ENCODE measurements around the gene COPS3.

COPS3 gene

GRCh38 chr17:17216776-17217175 is 64.3 kb downstream of the COPS3 start:
- no peak for TF ChIP-seq CTCF (IDR thresholded peaks at IDR 0.05)
- no peak overlapping the region for H3K27ac ChIP-seq
- no peaks in the 10 kb centered on the region for H3K9me3 ChIP-seq (ENCODE audit: control insufficient read depth, low read length)
- no peaks in the 10 kb centered on the region for H3K36me3 ChIP-seq (ENCODE audit: control insufficient read depth, insufficient read depth, low read length)
- H3K27me3 ChIP-seq (ENCODE audit: control insufficient read depth, insufficient read depth, low read length) = no peaks in the 10 kb centered on the region
- H3K9ac ChIP-seq = no peak overlapping the region
- no peaks in the 10 kb centered on the region for H3K4me1 ChIP-seq
- no peak overlapping the region for H3K4me3 ChIP-seq (ENCODE audit: low read depth, low read length)
- no peaks in the 10 kb centered on the region for H3K79me2 ChIP-seq
- no peak overlapping the region for H2AFZ ChIP-seq
- H3K4me2 ChIP-seq (ENCODE audit: low read length) = no peak overlapping the region

DNA sequence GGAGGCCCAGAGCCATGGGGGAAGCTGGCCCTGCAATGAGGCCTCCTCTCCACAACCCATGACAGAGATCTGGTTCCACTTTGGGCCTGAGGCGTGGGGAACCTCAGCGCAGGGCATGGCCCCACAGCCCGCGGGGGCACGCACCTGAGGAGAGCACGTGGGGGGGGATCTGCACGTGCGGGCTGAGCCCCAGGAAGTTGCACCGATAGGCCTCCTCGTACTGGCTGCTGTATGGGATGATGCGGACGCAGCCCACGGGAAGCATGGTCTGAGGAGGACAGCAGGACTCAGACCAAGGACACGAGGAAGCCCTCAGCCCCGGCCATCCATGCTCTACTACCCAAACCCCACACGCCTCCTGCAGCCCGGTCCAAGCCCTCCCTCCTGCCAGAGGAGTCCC is 64.8 kb downstream of the COPS3 start:
- Histone ChIP-seq H3K79me2 (no peaks in the 10 kb centered on the region), H2AFZ (no peak overlapping the region), H3K27ac (no peak overlapping the region), H3K4me3 (ENCODE audit: low read depth, low read length) (no peak overlapping the region), H3K9ac (no peak overlapping the region), H3K36me3 (ENCODE audit: control insufficient read depth, insufficient read depth, low read length) (no peaks in the 10 kb centered on the region), H3K9me3 (ENCODE audit: control insufficient read depth, low read length) (no peaks in the 10 kb centered on the region), H3K4me1 (no peaks in the 10 kb centered on the region), H3K4me2 (ENCODE audit: low read length) (no peak overlapping the region), H3K27me3 (ENCODE audit: control insufficient read depth, insufficient read depth, low read length) (no peaks in the 10 kb centered on the region)
- TF ChIP-seq CTCF (IDR thresholded peaks at IDR 0.05) = no peak

- Histone ChIP-seq H3K9ac (no peak overlapping the region), H3K27me3 (ENCODE audit: control insufficient read depth, insufficient read depth, low read length) (no peaks in the 10 kb centered on the region), H2AFZ (no peak overlapping the region), H3K79me2 (no peaks in the 10 kb centered on the region), H3K4me2 (ENCODE audit: low read length) (no peak overlapping the region), H3K4me1 (no peaks in the 10 kb centered on the region), H3K9me3 (ENCODE audit: control insufficient read depth, low read length) (no peaks in the 10 kb centered on the region), H3K27ac (no peak overlapping the region), H3K36me3 (ENCODE audit: control insufficient read depth, insufficient read depth, low read length) (no peaks in the 10 kb centered on the region), H3K4me3 (ENCODE audit: low read depth, low read length) (no peak overlapping the region)
- TF ChIP-seq CTCF (IDR thresholded peaks at IDR 0.05) = no peak
Observed at GRCh38 chr17:17215575-17215974, 65.5 kb downstream of the COPS3 start.

- Histone ChIP-seq H3K9me3 (ENCODE audit: control insufficient read depth, low read length) (no peaks in the 10 kb centered on the region), H3K79me2 (no peaks in the 10 kb centered on the region), H3K27ac (no peak overlapping the region), H3K36me3 (ENCODE audit: control insufficient read depth, insufficient read depth, low read length) (no peaks in the 10 kb centered on the region), H3K4me2 (ENCODE audit: low read length) (no peak overlapping the region), H3K27me3 (ENCODE audit: control insufficient read depth, insufficient read depth, low read length) (no peaks in the 10 kb centered on the region), H3K4me1 (no peaks in the 10 kb centered on the region), H3K4me3 (ENCODE audit: low read depth, low read length) (no peak overlapping the region), H3K9ac (no peak overlapping the region), H2AFZ (no peak overlapping the region)
- no peak for TF ChIP-seq CTCF (IDR thresholded peaks at IDR 0.05)
Observed at GRCh38 chr17:17214646-17215436, 66.2 kb downstream of the COPS3 start.

DNA sequence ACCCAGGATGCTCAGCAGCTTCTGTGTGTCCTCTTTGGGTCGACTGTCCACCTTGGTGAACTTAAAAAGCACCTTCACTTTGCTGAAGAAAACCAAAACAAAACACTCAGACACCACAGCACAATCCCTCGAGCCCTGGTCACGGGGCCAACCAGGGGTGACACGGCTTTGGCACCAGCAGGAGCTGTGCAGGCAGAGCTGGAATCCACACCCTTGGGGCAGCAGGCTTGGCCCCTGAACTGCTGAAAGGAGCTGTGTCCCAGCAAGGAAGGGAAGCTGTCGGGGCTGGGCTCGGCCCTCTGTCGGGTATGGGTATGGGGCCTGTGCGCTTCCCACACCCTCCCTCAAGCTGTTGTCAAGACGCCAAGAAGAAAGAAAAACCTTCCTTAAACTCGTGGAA is 67.3 kb downstream of the COPS3 start:
- H3K79me2 ChIP-seq = no peaks in the 10 kb centered on the region
- no peak overlapping the region for H3K9ac ChIP-seq
- no peak for TF ChIP-seq CTCF (IDR thresholded peaks at IDR 0.05)
- no peak overlapping the region for H3K4me2 ChIP-seq (ENCODE audit: low read length)
- H3K4me3 ChIP-seq (ENCODE audit: low read depth, low read length) = no peak overlapping the region
- H3K4me1 ChIP-seq = no peaks in the 10 kb centered on the region
- no peaks in the 10 kb centered on the region for H3K9me3 ChIP-seq (ENCODE audit: control insufficient read depth, low read length)
- H3K36me3 ChIP-seq (ENCODE audit: control insufficient read depth, insufficient read depth, low read length) = no peaks in the 10 kb centered on the region
- no peak overlapping the region for H2AFZ ChIP-seq
- no peaks in the 10 kb centered on the region for H3K27me3 ChIP-seq (ENCODE audit: control insufficient read depth, insufficient read depth, low read length)
- no peak overlapping the region for H3K27ac ChIP-seq
